ENCODE data around the gene MT3.
A peak's percentile ranks its signal among the peaks of the same experiment; 100 is the strongest.
"Not testable (repeated sequence)": the region's sequence is repeated elsewhere in the genome, so short reads cannot be mapped to it uniquely, and the experiment has no call there.

The MT3 gene

DNA sequence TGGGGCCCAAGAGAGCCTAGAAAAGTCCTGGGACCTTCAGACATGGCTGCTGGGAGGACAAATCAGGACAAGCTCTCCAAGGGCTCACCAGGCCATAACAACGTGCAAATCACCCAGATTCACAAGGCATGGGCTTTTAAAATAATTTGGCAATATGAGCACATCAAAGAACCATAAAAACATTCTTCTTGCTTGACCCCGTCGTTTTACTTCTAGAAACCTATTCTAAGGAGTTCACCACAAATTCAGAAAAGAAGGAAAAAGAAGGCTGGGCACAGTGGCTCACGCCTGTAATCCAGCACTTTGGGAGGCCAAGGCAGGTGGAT lies 12.1 kb upstream of the MT3 start (continued):
- TF ChIP-seq, protein P1, sequence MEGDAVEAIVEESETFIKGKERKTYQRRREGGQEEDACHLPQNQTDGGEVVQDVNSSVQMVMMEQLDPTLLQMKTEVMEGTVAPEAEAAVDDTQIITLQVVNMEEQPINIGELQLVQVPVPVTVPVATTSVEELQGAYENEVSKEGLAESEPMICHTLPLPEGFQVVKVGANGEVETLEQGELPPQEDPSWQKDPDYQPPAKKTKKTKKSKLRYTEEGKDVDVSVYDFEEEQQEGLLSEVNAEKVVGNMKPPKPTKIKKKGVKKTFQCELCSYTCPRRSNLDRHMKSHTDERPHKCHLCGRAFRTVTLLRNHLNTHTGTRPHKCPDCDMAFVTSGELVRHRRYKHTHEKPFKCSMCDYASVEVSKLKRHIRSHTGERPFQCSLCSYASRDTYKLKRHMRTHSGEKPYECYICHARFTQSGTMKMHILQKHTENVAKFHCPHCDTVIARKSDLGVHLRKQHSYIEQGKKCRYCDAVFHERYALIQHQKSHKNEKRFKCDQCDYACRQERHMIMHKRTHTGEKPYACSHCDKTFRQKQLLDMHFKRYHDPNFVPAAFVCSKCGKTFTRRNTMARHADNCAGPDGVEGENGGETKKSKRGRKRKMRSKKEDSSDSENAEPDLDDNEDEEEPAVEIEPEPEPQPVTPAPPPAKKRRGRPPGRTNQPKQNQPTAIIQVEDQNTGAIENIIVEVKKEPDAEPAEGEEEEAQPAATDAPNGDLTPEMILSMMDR (tag by site-specific recombination; IDR thresholded peaks at IDR 0.05): no peak
- TF ChIP-seq YY2 (tag by site-specific recombination; IDR thresholded peaks at IDR 0.05): no peak
- no peak for TF ChIP-seq GLIS2 (tag by site-specific recombination; IDR thresholded peaks at IDR 0.05)
- TF ChIP-seq ZNF488 (tag by site-specific recombination; IDR thresholded peaks at IDR 0.05): no peak

DNA sequence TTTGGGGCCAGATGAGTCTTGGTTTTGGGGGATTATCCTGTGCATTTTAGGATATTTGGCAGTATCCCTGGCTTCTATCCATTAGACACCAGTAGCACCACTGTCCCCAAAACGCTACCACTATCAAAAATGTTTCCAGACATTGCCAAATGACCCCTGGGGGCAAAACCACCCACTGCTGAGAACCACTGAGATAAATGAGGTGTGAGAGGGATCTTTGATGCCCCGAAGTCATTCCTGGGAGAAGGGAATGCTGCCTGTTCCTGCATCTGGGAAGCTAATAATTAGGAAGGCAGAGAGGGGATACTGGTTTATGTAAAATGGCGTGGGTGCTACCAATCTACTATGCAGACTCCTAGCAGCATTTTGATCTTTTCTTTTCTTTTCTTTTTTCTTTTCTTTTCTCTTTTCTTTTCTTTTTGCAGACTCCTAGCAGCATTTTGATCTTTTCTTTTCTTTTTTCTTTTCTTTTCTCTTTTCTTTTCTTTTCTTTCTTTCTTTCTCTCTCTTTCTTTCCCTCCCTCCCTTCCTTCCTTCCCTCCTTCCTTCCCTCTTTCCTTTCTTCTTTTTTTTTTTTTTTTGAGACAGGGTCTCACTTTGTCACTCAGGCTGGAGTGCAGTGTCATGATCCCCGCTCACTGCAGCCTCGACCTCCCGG lies 8.8 kb upstream of the MT3 start:
- Histone ChIP-seq H3K4me1 (ENCODE audit: control insufficient read depth, insufficient read depth, low read length) (no peaks in the 10 kb centered on the region), H3K36me3 (ENCODE audit: control insufficient read depth in 2 of 2, insufficient read depth in 1 of 2, low read length in 2 of 2) (no peaks in the 10 kb centered on the region), H3K4me3 (ENCODE audit: low read depth, low read length) (no peak overlapping the region), H3K9me3 (ENCODE audit: control insufficient read depth, insufficient read depth, low read depth, low read length) (no peaks in the 10 kb centered on the region), H3K27ac (ENCODE audit: extremely low read depth, low read depth, low read length) (no peak overlapping the region)
- POLR2A ChIA-PET: no interaction called here
- CTCF ChIA-PET: interaction anchor here (0.7 to 1.3 kb wide), 2 partner anchors 20 to 27 kb away, joined by 3 read pairs; no protein-coding TSS in a partner anchor
- TF ChIP-seq ZNF510 (tag by site-specific recombination; IDR thresholded peaks at IDR 0.05; ENCODE audit: insufficient replicate concordance): no peak
- peak; percentile 79 for TF ChIP-seq ZNF366 (tag by site-specific recombination; conservative IDR thresholded peaks at IDR 0.05)

DNA sequence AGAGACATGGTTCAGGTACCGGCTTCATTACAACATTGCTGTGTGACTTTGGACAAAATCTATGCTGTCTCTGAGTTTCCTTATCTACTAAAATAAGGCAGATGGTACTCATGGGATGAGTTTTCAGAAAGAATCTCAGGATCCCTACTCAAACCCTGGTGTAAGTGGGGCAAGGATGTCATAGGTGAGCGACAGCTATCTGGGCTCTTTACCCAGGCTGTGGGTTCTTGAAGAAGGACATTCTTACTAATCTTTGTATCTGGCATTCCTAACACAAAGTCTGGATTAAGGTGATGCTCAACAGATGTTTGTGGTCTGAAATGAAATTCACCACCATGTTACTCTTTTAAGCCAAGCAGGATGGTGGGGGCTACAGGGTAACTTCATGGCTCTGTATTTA lies 6.4 kb upstream of the MT3 start:
- H3K4me3 ChIP-seq (ENCODE audit: low read depth, low read length); H3K27ac ChIP-seq (ENCODE audit: extremely low read depth, low read depth, low read length); H3K9me3 ChIP-seq (ENCODE audit: control insufficient read depth, insufficient read depth, low read depth, low read length); H3K4me1 ChIP-seq (ENCODE audit: control insufficient read depth, insufficient read depth, low read length); H3K36me3 ChIP-seq (ENCODE audit: control insufficient read depth in 2 of 2, insufficient read depth in 1 of 2, low read length in 2 of 2); POLR2A ChIA-PET: not testable (repeated sequence)
- CTCF ChIA-PET: interaction anchor here (1.2 to 1.6 kb wide), 3 partner anchors 21 to 119 kb away, joined by 3 to 8 read pairs (median 4); no protein-coding TSS in a partner anchor

- Histone ChIP-seq H3K27ac (ENCODE audit: extremely low read depth, low read depth, low read length) (no peak overlapping the region), H3K4me3 (ENCODE audit: low read depth, low read length) (no peak overlapping the region), H3K9me3 (ENCODE audit: control insufficient read depth, insufficient read depth, low read depth, low read length) (no peaks in the 10 kb centered on the region), H3K4me1 (ENCODE audit: control insufficient read depth, insufficient read depth, low read length) (no peaks in the 10 kb centered on the region), H3K36me3 (ENCODE audit: control insufficient read depth in 2 of 2, insufficient read depth in 1 of 2, low read length in 2 of 2) (no peaks in the 10 kb centered on the region)
- no peak for TF ChIP-seq SCRT2 (tag by site-specific recombination; IDR thresholded peaks at IDR 0.05)
- no peak for TF ChIP-seq ZNF701 (tag by site-specific recombination; IDR thresholded peaks at IDR 0.05)
- TF ChIP-seq ZNF274 (IDR thresholded peaks at IDR 0.05; ENCODE audit: low read length): no peak
- no peak for TF ChIP-seq ZNF274 (tag by site-specific recombination; IDR thresholded peaks at IDR 0.05; ENCODE audit: borderline replicate concordance)
- no peak for TF ChIP-seq ZNF596 (tag by site-specific recombination; IDR thresholded peaks at IDR 0.05)
- no peak for TF ChIP-seq GFI1B (tag by site-specific recombination; IDR thresholded peaks at IDR 0.05)
- TF ChIP-seq ZNF37A (tag by site-specific recombination; IDR thresholded peaks at IDR 0.05): no peak
- TF ChIP-seq ZNF157 (tag by site-specific recombination; IDR thresholded peaks at IDR 0.05): no peak
- TF ChIP-seq, protein P2, sequence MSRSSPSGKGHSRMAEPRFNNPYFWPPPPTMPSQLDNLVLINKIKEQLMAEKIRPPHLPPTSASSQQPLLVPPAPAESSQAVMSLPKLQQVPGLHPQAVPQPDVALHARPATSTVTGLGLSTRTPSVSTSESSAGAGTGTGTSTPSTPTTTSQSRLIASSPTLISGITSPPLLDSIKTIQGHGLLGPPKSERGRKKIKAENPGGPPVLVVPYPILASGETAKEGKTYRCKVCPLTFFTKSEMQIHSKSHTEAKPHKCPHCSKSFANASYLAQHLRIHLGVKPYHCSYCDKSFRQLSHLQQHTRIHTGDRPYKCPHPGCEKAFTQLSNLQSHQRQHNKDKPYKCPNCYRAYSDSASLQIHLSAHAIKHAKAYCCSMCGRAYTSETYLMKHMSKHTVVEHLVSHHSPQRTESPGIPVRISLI (tag by site-specific recombination; IDR thresholded peaks at IDR 0.05): no peak
- TF ChIP-seq ZBTB44 (tag by site-specific recombination; IDR thresholded peaks at IDR 0.05): no peak
- TF ChIP-seq ZFP69B (tag by site-specific recombination; IDR thresholded peaks at IDR 0.05): no peak
- CTCF ChIA-PET: interaction anchor here (1.2 kb wide), 1 partner anchor 118 kb away, joined by 8 read pairs; no protein-coding TSS in a partner anchor
- POLR2A ChIA-PET: no interaction called here
Measured at GRCh38 chr16:56583351-56584168, 5.8 kb upstream of the MT3 start.

Data from HEK293 (cell line).